Thyroid gland (tissue), 4 donors: ENCODE measurements around the gene COX4I2.

ENCODE experiments used
- POLR2A ChIP-seq, 2 donors: fragments of 450-650 bp; IDR thresholded peaks; one replicate each; pipeline ENCODE4 v1.6.1; 2017; ENCODE audit warnings: antibody characterized with exemption in 2 of 2, mild to moderate bottlenecking in 2 of 2, moderate library complexity in 1 of 2
- TF ChIP-seq, protein P1 (sequence below), 6 experiments: fragments of 200-600 bp in 3 of 6; fragments of 450-650 bp in 3 of 6; sonication (generic) in 3 of 6; IDR thresholded peaks; one replicate each; pipeline ENCODE4 v1.5.1; 2016 to 2019; ENCODE audit warnings: antibody characterized with exemption in 6 of 6, mild to moderate bottlenecking in 2 of 6, inconsistent platforms in 1 of 6, moderate library complexity in 1 of 6

DNA sequence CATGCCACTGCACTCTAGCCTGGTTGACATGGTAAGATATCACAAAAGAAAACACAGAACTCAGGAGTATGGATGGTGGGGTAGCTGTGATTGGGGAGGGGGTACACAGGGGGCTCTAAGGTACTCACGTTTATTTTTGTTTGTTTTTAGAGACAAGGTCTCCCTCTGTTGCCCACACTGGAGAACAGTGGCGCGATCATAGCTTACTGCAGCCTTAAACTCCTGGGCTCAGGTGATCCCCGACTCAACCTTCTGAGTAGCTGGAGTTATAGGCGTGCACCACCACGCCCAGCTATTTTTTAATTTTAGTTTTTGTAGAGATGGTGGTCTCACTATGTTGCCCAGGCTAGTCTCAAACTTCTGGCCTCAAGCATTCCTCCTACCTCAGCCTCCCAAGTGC is 55.7 kb downstream of the COX4I2 start:
- TF ChIP-seq, protein P1, sequence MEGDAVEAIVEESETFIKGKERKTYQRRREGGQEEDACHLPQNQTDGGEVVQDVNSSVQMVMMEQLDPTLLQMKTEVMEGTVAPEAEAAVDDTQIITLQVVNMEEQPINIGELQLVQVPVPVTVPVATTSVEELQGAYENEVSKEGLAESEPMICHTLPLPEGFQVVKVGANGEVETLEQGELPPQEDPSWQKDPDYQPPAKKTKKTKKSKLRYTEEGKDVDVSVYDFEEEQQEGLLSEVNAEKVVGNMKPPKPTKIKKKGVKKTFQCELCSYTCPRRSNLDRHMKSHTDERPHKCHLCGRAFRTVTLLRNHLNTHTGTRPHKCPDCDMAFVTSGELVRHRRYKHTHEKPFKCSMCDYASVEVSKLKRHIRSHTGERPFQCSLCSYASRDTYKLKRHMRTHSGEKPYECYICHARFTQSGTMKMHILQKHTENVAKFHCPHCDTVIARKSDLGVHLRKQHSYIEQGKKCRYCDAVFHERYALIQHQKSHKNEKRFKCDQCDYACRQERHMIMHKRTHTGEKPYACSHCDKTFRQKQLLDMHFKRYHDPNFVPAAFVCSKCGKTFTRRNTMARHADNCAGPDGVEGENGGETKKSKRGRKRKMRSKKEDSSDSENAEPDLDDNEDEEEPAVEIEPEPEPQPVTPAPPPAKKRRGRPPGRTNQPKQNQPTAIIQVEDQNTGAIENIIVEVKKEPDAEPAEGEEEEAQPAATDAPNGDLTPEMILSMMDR (IDR thresholded peaks at IDR 0.05), result no peak
- TF ChIP-seq POLR2A (IDR thresholded peaks at IDR 0.05), result no peak
